Activated CD4-positive, CD25-positive, alpha-beta regulatory T cell treated with anti-CD3 and anti-CD28 coated beads, Interleukin-2, amount 50 U/mL, for 16 hours (primary cell): ENCODE results near the gene ZSCAN10.

Source experiments
- DNase-seq: peaks from one replicate; pipeline ENCODE4 v3.0.0-alpha.2; 2020; ENCODE audit warnings: low read depth, low spot score

The ZSCAN10 gene

GRCh38 chr16:3134338-3135125 lies 35.4 kb upstream of the ZSCAN10 start, which contains the start of gene ZNF213:
Gene ZNF213, plus strand, starts transcription at chr16:3135029. Its CDS starts 2,252 bp downstream, at chr16:3137281.
- DNase-seq = peak; percentile 88

DNA sequence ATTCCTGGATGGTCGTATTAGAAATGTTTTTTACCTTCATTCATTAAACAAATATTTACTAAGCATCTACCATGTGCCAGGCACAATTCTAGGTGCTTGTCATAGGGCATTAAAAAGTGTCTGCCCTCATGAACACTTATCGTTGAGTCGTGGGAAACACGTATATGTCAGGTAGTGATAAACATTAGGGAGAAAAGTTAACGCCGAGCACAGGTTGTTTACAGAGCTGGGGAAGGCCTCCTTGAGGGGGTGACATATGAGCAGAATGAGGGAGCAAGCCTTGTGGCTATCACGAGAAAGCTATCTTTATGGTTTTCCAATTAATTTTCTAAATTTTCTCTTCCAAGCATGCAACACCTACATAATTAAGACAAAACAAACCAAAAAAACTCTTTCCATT lies 34.8 kb upstream of the ZSCAN10 start:
- DNase-seq = no peak

DNA sequence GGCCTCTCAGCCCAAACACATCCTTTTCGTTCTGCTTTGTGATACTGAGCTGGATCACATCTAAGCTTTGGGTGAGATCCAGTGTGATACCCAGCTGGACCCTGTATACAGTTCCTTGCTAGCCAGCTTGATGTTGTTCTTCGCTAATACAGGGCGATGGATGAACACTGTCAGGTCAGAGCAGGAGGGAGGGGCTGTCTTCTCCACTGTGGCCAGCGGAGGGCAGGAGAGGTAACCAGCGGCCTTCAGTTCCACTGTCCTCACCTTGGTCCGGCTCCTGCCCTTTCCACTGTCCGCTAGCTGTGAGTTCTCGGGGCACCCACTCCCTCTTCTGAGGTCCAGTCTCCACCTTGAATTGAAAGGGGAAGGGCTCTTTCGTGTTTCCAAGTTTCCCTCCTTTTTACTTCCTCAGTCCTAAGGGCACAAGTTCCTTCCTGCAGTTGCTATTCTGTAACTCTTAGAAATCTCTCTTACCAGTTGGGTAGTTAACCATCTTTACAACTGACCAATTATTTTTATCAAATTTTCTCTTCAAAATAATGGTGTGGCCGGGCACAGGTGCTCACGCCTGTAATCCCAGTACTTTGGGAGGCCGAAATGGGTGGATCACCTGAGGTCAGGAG lies 32.8 kb upstream of the ZSCAN10 start:
- no peak for DNase-seq

DNA sequence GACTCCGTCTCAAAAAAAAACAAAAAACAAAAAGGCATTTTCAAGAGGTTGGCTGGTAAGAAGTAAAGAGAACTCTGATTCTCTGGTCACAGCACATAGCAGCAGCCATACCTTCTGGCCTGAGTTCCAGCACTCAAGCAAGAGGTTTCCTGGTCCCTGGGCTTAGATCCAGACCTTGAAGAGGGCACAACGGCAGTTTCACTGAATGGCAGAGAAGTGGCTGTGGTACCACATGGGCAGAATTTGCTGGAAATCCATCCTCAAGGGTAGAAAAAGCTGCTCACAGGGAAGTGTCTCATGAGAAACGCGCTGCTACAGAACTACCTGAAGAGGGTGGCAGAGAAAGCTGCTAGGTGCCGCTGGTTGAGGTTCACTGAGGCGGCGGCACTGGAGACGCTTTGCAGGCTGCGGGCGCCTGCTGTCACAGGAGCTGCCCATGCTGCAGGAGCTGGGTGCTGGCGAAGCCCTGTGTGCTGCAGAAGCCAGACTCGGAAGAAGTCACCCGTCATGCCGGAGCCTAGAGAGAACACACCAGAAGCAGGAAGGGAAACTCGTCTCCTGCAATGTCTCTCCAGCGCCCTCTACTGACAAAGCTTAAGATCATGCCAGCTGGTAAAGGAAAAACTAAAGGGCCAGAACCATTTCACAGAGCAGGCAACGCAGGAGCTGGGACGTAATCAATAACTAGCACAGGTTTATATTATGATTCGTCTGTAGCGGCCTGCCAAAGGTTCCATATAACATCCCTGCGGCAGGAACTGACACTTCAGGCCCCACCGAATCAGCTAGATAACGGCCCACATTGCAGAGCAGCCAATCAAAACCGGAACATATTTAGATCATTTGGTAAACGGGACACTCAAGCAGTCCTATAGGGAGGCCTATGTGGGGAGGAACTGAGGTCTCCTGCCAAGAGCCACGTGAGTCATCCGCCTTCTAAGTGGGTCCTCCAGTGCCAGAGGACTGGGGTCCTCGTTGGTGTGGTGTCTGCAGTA lies 30.3 kb upstream of the ZSCAN10 start:
- peak; percentile 68 for DNase-seq

DNA sequence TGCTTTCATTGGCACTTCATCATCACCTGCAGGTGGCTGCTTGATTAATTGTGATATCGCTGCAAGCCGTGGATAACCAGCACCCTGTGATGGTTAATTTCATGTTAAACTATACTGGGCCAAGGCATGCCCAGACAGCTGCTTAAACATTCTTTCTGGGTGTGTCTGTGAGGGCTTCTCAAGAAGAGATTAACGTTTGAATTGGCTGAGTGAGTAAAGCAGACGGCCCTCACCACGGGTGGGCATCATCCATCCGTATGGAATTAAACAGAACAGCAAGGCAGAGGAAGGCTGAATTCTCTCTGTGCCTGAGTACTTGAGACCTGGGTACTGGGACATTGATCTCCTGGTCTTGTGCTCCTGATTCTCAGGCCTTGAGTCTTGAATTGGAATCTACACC lies 28.7 kb upstream of the ZSCAN10 start:
- no peak for DNase-seq

DNA sequence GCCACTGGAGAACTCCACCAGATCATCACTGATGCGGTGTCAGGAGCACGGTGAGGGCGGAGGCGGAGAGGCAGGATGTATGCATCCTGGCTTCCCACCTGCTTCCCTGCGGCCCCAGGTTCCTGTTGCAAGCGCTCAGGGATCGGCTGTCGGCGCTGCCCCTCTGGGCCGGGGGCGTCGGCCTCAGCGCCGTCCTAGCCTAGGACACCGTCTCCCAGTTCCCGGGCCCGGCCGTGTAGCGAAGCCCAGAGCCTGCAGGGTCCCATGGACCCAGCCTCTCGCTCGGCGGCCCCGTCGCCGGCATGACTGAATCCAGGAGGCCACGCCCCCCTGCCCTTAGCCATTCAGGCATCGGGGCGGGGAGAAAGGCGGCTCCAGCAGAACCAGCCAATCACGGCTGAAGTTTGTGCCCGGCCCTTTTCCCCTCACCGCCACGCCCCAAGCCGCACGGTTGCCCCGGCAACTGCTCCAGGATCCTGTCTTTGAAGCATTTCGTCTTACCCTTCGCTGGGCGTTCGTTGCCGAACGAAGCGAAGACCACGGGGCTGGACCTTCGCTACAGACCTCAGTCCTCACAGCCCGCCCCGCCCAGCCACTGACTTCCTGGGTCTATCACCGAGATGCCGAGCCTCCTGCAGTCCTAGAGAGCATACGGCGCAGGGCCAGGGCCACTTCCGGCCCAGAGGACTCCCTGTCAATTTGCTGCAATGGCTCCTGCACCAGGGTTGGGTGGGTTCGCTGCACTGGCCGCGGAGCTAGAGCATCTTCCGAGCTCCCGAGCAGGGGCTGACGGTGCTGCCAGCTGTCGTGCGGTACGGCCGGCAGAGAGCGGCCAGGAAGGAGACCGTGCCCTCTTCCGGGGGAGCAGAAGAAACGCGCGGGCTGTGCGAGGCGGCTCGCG lies 25.1 kb upstream of the ZSCAN10 start:
- DNase-seq = peak; percentile 94

DNA sequence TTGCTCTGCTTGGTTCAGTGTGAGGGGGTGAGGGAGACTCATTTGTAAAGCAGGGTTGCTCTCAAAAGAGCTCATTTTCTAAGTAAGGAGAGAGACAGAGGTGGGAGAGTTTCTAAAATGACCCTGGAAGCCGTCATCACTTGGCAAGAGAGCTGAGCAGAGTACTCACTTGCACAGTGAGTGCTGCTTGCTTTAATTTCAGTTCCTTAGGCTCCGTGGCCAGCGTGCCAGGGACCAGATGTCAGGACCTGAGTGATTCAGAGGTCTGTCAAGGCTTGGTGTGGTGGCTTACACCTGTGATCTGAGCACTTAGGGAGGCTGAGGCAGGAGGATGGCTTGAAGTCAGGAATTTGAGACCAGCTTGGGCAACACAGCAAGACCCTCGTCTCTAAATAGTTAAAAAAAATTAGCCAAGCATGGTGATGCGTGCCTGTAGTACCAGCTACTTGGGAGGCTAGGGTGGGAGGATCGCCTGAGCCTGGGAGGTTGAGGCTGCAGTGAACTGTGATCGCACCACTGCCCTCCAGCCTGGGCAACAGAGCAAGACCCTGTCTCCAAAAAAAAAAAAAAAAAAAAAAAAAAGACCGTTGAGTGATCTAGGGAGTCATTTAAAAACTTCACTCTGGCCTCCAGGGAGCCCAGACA lies 24.0 kb upstream of the ZSCAN10 start:
- DNase-seq = no peak

DNA sequence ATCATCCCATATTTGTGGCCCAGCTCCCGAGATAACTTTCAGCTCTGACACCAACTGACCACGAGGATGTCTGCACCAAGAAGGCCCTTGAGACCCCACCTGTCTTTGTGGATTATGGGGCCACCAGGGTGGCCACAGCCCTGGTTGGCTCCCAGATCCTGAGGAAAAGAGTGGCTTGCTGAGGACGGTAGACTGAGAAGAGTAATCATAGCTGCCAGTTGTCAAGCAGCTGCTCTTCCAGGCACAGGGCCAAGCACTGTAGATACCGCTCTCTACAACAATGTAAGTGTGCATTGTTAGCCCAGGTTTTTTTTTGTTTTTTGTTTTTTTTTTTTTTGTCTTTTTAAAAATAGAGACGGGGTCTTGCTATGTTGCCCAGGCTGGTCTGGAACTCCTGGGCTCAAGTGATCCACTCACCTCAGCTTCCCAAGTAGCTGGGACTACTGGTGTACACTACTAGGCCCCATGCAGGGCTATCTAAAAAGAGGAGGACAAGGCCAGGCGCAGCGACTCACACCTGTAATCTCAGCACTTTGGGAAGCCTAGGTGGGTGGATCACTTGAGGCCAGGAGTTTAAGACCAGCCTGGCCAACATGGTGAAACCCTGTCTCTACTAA lies 22.9 kb upstream of the ZSCAN10 start:
- DNase-seq = no peak

- DNase-seq = no peak
These were observed 21.3 kb upstream of the ZSCAN10 start for GRCh38 chr16:3120435-3120834.

GRCh38 chr16:3119701-3120408 lies 20.8 kb upstream of the ZSCAN10 start:
- DNase-seq = no peak

DNA sequence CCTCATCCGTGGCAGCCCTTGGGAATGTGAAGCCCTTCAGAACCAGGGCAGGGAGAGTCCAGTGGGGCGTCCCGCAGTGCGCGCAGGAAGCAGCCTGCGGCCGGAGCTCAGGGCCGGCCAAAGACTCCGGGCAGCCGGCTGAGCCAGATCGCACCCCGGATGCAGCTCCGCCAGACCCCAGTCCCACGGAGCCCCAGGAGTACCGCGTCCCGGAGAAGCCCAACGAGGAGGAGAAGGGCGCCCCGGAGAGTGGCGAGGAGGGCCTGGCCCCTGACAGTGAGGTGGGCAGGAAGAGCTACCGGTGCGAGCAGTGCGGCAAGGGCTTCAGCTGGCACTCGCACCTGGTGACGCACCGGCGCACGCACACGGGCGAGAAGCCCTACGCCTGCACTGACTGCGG lies 20.2 kb upstream of the ZSCAN10 start:
- DNase-seq = no peak

DNA sequence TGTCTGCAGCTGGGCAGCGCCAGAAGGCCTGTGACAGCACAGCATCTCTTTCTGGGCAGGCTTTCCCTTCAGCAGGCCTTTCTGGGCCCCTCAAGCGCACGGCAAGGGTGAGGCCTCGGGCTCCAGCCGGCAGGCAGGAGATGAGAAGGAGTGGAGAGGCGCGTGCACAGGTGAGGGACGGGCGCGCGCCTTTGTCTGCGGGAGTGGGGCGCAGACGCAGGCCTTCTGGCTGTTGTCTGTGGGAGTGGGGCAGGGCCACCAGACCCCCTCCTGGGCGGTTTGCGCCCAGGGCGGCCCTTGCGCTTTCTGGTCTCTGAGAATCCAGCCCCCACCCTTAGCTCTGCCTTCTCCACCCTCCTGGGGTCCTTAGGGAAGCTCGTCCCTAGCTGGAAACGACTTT lies 19.8 kb upstream of the ZSCAN10 start:
- no peak for DNase-seq

DNA sequence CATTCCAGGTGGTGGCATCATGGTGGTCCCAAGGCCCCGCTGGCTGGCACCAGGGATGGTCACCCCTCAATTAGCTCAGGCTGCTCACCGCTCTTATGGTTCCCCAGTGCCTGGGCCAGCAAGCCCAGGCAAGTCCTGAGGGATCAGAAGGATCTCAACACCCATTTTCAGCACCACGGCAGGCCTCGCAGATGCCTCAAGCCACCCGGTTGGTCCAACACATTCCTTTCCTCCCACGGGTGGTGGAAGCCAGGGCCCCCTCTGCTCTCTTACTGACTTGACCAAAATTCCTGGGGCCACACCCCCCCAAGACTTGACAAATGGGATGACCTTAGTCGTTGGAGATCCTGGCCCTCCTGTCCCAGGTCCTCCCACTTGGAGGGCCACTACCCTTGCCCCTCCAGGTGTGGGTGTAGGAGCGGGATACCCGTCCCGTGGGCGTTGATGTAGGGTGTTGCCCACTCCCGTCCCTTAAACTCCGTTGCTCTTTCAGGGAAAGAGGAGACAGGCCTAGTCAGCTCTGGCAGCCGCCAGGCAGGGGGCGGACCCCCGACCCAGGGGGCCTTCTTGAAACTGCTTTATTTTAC lies 19.2 kb upstream of the ZSCAN10 start:
- no peak for DNase-seq

DNA sequence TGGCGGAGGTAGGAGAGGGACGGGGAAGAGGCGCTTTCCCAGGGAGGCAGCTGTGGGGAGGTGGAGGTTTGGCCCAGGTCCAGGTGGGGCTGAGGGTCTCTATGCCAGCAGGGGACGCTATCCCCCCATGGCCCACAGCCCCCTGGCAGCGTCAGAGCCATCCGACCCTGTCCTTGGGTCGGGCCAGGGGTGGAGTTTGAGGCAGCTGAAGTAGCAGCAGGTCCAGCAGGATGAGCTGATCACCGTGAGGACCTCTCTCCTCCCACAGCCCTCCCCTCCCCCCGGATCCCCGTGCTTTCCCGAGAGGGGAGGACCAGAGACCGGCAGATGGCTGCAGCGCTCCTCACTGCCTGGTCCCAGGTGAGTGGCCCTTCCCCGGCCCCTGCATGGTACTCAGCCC lies 16.5 kb upstream of the ZSCAN10 start:
- DNase-seq = no peak

DNA sequence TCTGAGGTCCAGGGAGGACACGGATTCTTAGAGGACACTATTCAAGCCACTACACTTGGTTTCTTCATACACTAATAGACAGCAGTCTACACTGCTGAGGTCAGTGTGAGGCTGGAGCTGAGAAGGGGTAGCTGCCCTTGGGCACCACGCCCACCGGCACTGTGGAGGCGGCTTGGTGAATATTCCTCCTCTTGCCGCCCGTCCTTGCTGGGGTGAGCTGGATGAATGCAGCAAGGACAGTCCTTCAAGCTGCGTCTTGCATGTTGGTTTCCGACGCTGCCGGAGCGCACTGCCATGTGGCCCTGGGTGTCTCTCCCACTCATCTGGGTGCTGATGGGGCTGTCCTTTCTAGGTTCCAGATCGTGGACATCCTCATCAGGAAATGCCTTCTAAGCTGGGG lies 15.9 kb upstream of the ZSCAN10 start:
- DNase-seq = no peak

DNA sequence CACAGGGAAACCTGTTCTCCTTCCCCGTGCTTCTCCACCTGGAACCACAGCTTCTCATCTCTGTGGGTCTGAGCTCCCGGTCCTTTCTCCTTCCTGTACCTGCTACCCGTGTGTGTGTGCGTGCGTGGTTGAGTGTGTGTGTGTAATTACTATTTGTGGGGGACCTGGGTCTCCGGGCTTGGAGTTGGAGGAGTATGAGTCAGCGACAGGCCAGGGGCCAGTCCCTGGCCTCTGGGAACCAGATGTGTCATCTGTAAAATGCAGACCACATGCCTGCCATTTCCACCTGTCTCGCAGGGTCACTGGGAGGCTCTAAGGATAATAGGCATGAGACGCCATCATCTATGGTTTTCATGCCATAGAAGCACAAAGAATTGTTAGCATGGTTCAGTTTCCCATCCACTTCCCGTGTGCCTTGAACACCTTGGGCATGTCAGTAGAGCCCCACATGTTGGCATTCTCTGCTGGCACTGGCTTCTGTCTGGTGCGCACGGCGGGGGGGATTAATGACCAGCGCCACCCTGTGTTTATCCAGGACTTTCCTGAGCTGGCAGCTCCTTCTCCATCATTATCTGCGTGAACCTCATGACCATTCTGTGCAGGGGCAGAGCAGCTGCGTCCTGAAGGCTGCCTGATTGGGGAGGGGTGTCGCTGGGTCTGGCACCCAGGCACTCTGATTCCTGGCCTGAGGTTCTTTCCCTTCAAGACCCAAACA lies 14.8 kb upstream of the ZSCAN10 start:
- DNase-seq = no peak

GRCh38 chr16:3112881-3113574 lies 13.9 kb upstream of the ZSCAN10 start:
- no peak for DNase-seq
